ENCODE results near the gene ABCA5.

The ABCA5 gene

GRCh38 chr17:69232650-69233049 is 94.3 kb downstream of the ABCA5 start:
- Histone ChIP-seq H3K9ac (ENCODE audit: low read length) (no peak overlapping the region), H2BK120ac (ENCODE audit: low read depth, low read length) (no peak overlapping the region), H3K4me3 (ENCODE audit: insufficient read depth in 1 of 2, low read depth in 1 of 2, low read length in 2 of 2) (no peak overlapping the region), H2AFZ (ENCODE audit: low read depth, low read length) (no peak overlapping the region), H4K91ac (ENCODE audit: low read length) (no peak overlapping the region), H2BK12ac (ENCODE audit: low read length in 2 of 2) (no peak overlapping the region), H3K27me3 (ENCODE audit: control insufficient read depth in 1 of 2, insufficient read depth in 1 of 2, low read length in 2 of 2) (no peaks in the 10 kb centered on the region), H3K9me3 (ENCODE audit: control insufficient read depth, low read length) (peaks cover 25% of the 10 kb centered on the region), H3K79me1 (replicated peaks; ENCODE audit: low read length, poor library complexity, severe bottlenecking) (no peaks in the 10 kb centered on the region), H2AK5ac (ENCODE audit: low read length, severe bottlenecking) (no peak overlapping the region), H3K36me3 (ENCODE audit: control insufficient read depth in 1 of 2, insufficient read depth in 2 of 2, low read depth in 1 of 2, low read length in 2 of 2) (no peaks in the 10 kb centered on the region), H3K18ac (ENCODE audit: low read depth in 1 of 2, low read length in 2 of 2) (no peak overlapping the region), H3K27ac (ENCODE audit: low read length, poor library complexity, severe bottlenecking) (no peak overlapping the region), H2BK15ac (ENCODE audit: low read depth, poor library complexity, severe bottlenecking) (no peak overlapping the region), H3K4me1 (ENCODE audit: control insufficient read depth, insufficient read depth, low read depth, low read length) (no peaks in the 10 kb centered on the region), H2BK5ac (ENCODE audit: low read depth, low read length, poor library complexity, severe bottlenecking) (no peak overlapping the region), H3K23ac (ENCODE audit: low read length in 2 of 2) (no peak overlapping the region), H3K14ac (ENCODE audit: low read length in 2 of 2) (no peak overlapping the region), H4K8ac (ENCODE audit: low read length) (no peak overlapping the region), H3K4ac (ENCODE audit: low read depth in 1 of 2, low read length in 2 of 2) (no peak overlapping the region), H3K4me2 (ENCODE audit: low read length, poor library complexity, severe bottlenecking) (no peak overlapping the region)
- no peak for DNase-seq

- no peak overlapping the region for H2AK5ac ChIP-seq (ENCODE audit: low read length, severe bottlenecking)
- no peak overlapping the region for H3K4me2 ChIP-seq (ENCODE audit: low read length, poor library complexity, severe bottlenecking)
- H4K91ac ChIP-seq (ENCODE audit: low read length), result no peak overlapping the region
- H2BK5ac ChIP-seq (ENCODE audit: low read depth, low read length, poor library complexity, severe bottlenecking), result peak overlapping the region; percentile 51
- no peak overlapping the region for H3K14ac ChIP-seq (ENCODE audit: low read length in 2 of 2)
- no peak overlapping the region for H3K23ac ChIP-seq (ENCODE audit: low read length in 2 of 2)
- no peaks in the 10 kb centered on the region for H3K27me3 ChIP-seq (ENCODE audit: control insufficient read depth in 1 of 2, insufficient read depth in 1 of 2, low read length in 2 of 2)
- H3K79me1 ChIP-seq (replicated peaks; ENCODE audit: low read length, poor library complexity, severe bottlenecking), result no peaks in the 10 kb centered on the region
- DNase-seq, result no peak
- H3K27ac ChIP-seq (ENCODE audit: low read length, poor library complexity, severe bottlenecking), result no peak overlapping the region
- no peak overlapping the region for H2BK15ac ChIP-seq (ENCODE audit: low read depth, poor library complexity, severe bottlenecking)
- H2AFZ ChIP-seq (ENCODE audit: low read depth, low read length), result no peak overlapping the region
- no peak overlapping the region for H2BK12ac ChIP-seq (ENCODE audit: low read length in 2 of 2)
- no peak overlapping the region for H3K4me3 ChIP-seq (ENCODE audit: insufficient read depth in 1 of 2, low read depth in 1 of 2, low read length in 2 of 2)
- H3K4me1 ChIP-seq (ENCODE audit: control insufficient read depth, insufficient read depth, low read depth, low read length), result no peaks in the 10 kb centered on the region
- peaks cover 25% of the 10 kb centered on the region for H3K9me3 ChIP-seq (ENCODE audit: control insufficient read depth, low read length)
- H4K8ac ChIP-seq (ENCODE audit: low read length), result no peak overlapping the region
- H3K4ac ChIP-seq (ENCODE audit: low read depth in 1 of 2, low read length in 2 of 2), result no peak overlapping the region
- 100% methylated on average over 1 of the region's 1 CpG for WGBS
- no peak overlapping the region for H3K18ac ChIP-seq (ENCODE audit: low read depth in 1 of 2, low read length in 2 of 2)
- no peaks in the 10 kb centered on the region for H3K36me3 ChIP-seq (ENCODE audit: control insufficient read depth in 1 of 2, insufficient read depth in 2 of 2, low read depth in 1 of 2, low read length in 2 of 2)
- no peak overlapping the region for H3K9ac ChIP-seq (ENCODE audit: low read length)
- no peak overlapping the region for H2BK120ac ChIP-seq (ENCODE audit: low read depth, low read length)
These were observed 95.4 kb downstream of the ABCA5 start for GRCh38 chr17:69231521-69231920.

GRCh38 chr17:69230939-69231338 is 96.0 kb downstream of the ABCA5 start:
- Histone ChIP-seq H3K36me3 (ENCODE audit: control insufficient read depth in 1 of 2, insufficient read depth in 2 of 2, low read depth in 1 of 2, low read length in 2 of 2) (no peaks in the 10 kb centered on the region), H3K4me2 (ENCODE audit: low read length, poor library complexity, severe bottlenecking) (no peak overlapping the region), H3K14ac (ENCODE audit: low read length in 2 of 2) (no peak overlapping the region), H4K8ac (ENCODE audit: low read length) (no peak overlapping the region), H3K9ac (ENCODE audit: low read length) (no peak overlapping the region), H3K9me3 (ENCODE audit: control insufficient read depth, low read length) (peaks cover 25% of the 10 kb centered on the region), H2BK15ac (ENCODE audit: low read depth, poor library complexity, severe bottlenecking) (no peak overlapping the region), H4K91ac (ENCODE audit: low read length) (no peak overlapping the region), H3K18ac (ENCODE audit: low read depth in 1 of 2, low read length in 2 of 2) (no peak overlapping the region), H3K4ac (ENCODE audit: low read depth in 1 of 2, low read length in 2 of 2) (no peak overlapping the region), H3K27me3 (ENCODE audit: control insufficient read depth in 1 of 2, insufficient read depth in 1 of 2, low read length in 2 of 2) (no peaks in the 10 kb centered on the region), H2BK12ac (ENCODE audit: low read length in 2 of 2) (no peak overlapping the region), H2AK5ac (ENCODE audit: low read length, severe bottlenecking) (no peak overlapping the region), H2AFZ (ENCODE audit: low read depth, low read length) (no peak overlapping the region), H2BK120ac (ENCODE audit: low read depth, low read length) (no peak overlapping the region), H3K4me3 (ENCODE audit: insufficient read depth in 1 of 2, low read depth in 1 of 2, low read length in 2 of 2) (no peak overlapping the region), H3K4me1 (ENCODE audit: control insufficient read depth, insufficient read depth, low read depth, low read length) (no peaks in the 10 kb centered on the region), H3K23ac (ENCODE audit: low read length in 2 of 2) (no peak overlapping the region), H3K79me1 (replicated peaks; ENCODE audit: low read length, poor library complexity, severe bottlenecking) (no peaks in the 10 kb centered on the region), H3K27ac (ENCODE audit: low read length, poor library complexity, severe bottlenecking) (no peak overlapping the region), H2BK5ac (ENCODE audit: low read depth, low read length, poor library complexity, severe bottlenecking) (no peak overlapping the region)
- no peak for DNase-seq
- WGBS, result 95% methylated on average over 3 of the region's 3 CpGs

- Histone ChIP-seq H3K4me2 (ENCODE audit: low read length, poor library complexity, severe bottlenecking) (no peak within 1 kb of the TSS), H3K27ac (ENCODE audit: low read length, poor library complexity, severe bottlenecking) (no peak within 1 kb of the TSS), H3K9me3 (ENCODE audit: control insufficient read depth, low read length) (peaks cover 23% of the 10 kb centered on the region), H3K4ac (ENCODE audit: low read depth in 1 of 2, low read length in 2 of 2) (no peak within 1 kb of the TSS), H3K79me1 (replicated peaks; ENCODE audit: low read length, poor library complexity, severe bottlenecking) (no peaks in the 10 kb centered on the region), H3K36me3 (ENCODE audit: control insufficient read depth in 1 of 2, insufficient read depth in 2 of 2, low read depth in 1 of 2, low read length in 2 of 2) (no peaks in the 10 kb centered on the region), H3K4me3 (ENCODE audit: insufficient read depth in 1 of 2, low read depth in 1 of 2, low read length in 2 of 2) (peak within 1 kb of the TSS in 1 of 2 experiments; percentile 71), H2BK5ac (ENCODE audit: low read depth, low read length, poor library complexity, severe bottlenecking) (no peak within 1 kb of the TSS), H2BK12ac (ENCODE audit: low read length in 2 of 2) (no peak within 1 kb of the TSS), H2AK5ac (ENCODE audit: low read length, severe bottlenecking) (no peak within 1 kb of the TSS), H3K9ac (ENCODE audit: low read length) (peak within 1 kb of the TSS; percentile 88), H4K8ac (ENCODE audit: low read length) (no peak within 1 kb of the TSS), H2BK120ac (ENCODE audit: low read depth, low read length) (no peak within 1 kb of the TSS), H4K91ac (ENCODE audit: low read length) (no peak within 1 kb of the TSS), H3K27me3 (ENCODE audit: control insufficient read depth in 1 of 2, insufficient read depth in 1 of 2, low read length in 2 of 2) (no peaks in the 10 kb centered on the region), H2BK15ac (ENCODE audit: low read depth, poor library complexity, severe bottlenecking) (no peak within 1 kb of the TSS), H3K18ac (ENCODE audit: low read depth in 1 of 2, low read length in 2 of 2) (no peak within 1 kb of the TSS), H3K14ac (ENCODE audit: low read length in 2 of 2) (no peak within 1 kb of the TSS), H3K4me1 (ENCODE audit: control insufficient read depth, insufficient read depth, low read depth, low read length) (no peaks in the 10 kb centered on the region), H2AFZ (ENCODE audit: low read depth, low read length) (no peak within 1 kb of the TSS), H3K23ac (ENCODE audit: low read length in 2 of 2) (no peak within 1 kb of the TSS)
- no CpG with 5 or more reads among the region's 1 CpG for WGBS
- DNase-seq, result peak; percentile 9
These were observed 98.4 kb downstream of the ABCA5 start, which contains the start of gene ABCA10 for GRCh38 chr17:69228576-69228975. TSS of gene ABCA10 (minus strand) at chr17:69228824. CDS start at chr17:69225358, 3,466 bp downstream.

Data from mesenchymal stem cell (in vitro differentiated cells and primary cell).